ENCODE results near the gene MEA1. TPM values are rescaled to one million over a fixed set of nuclear protein-coding genes. Genes with fewer than 3 reads are reported as not detected.

The MEA1 gene
- total RNA-seq, 4 donors from 2014 or later = 21.7 to 54.2 (median 37.3) TPM

- H3K36me3 ChIP-seq = peaks cover 0 to 14% (median 4%) of the 10 kb centered on the region in 4 donors
- intact Hi-C loops (cut with DNase I; ENCODE audit: low total_unique reads) = no loop called here
- TF ChIP-seq EP300 (IDR thresholded peaks at IDR 0.05; ENCODE audit: low read depth) (no peak), POLR2AphosphoS5 (IDR thresholded peaks at IDR 0.05) (no peak), POLR2A (IDR thresholded peaks at IDR 0.05) (no peak)
- peak overlapping the region in 3 of 4 donors; percentile 90 to 94 (median 92) for H3K27ac ChIP-seq
- no peaks in the 10 kb centered on the region for H3K9me3 ChIP-seq
- no peaks in the 10 kb centered on the region for H3K27me3 ChIP-seq
- no peak overlapping the region for H3K4me3 ChIP-seq
- in situ Hi-C loops (cut with MboI; ENCODE audit: low pct_ligation_motif_present in 1 of 4, low pct_unique_long_range_greater_than_20kb in 1 of 4, low sequenced_read_pairs in 3 of 4) = no loop called here
- H3K4me1 ChIP-seq = peaks cover 25 to 41% (median 37%) of the 10 kb centered on the region in 4 donors
- 89 to 100% methylated on average over 1 to 3 of the region's 3 CpGs for WGBS, 2 donors (ENCODE audit: low coverage in 1 of 2)
- no peak for DNase-seq
Measured at GRCh38 chr6:43020052-43020705, 6.4 kb upstream of the MEA1 start.

- in situ Hi-C loops (cut with MboI; ENCODE audit: low pct_ligation_motif_present in 1 of 4, low pct_unique_long_range_greater_than_20kb in 1 of 4, low sequenced_read_pairs in 3 of 4) = no loop called here
- intact Hi-C loops (cut with DNase I; ENCODE audit: low total_unique reads) = no loop called here
- peaks cover 0 to 7% (median 2%) of the 10 kb centered on the region in 4 donors for H3K36me3 ChIP-seq
- H3K4me1 ChIP-seq = peaks cover 28 to 46% (median 45%) of the 10 kb centered on the region in 4 donors
- no peak overlapping the region for H3K27ac ChIP-seq
- TF ChIP-seq POLR2A (IDR thresholded peaks at IDR 0.05) (no peak), POLR2AphosphoS5 (IDR thresholded peaks at IDR 0.05) (no peak), CTCF (IDR thresholded peaks at IDR 0.05) (no peak), EP300 (IDR thresholded peaks at IDR 0.05; ENCODE audit: low read depth) (no peak)
- 87 to 100% methylated on average over 2 of the region's 2 CpGs for WGBS, 2 donors (ENCODE audit: low coverage in 1 of 2)
- H3K27me3 ChIP-seq = no peaks in the 10 kb centered on the region
- no peak overlapping the region for H3K4me3 ChIP-seq
- no peak for DNase-seq
- no peaks in the 10 kb centered on the region for H3K9me3 ChIP-seq
Measured at GRCh38 chr6:43019152-43019551, 5.4 kb upstream of the MEA1 start.

GRCh38 chr6:43016943-43017334 is 3.2 kb upstream of the MEA1 start:
- Histone ChIP-seq H3K27ac (no peak overlapping the region), H3K9me3 (no peaks in the 10 kb centered on the region), H3K4me3 (no peak overlapping the region), H3K4me1 (peaks cover 29 to 48% (median 42%) of the 10 kb centered on the region in 4 donors), H3K27me3 (no peaks in the 10 kb centered on the region), H3K36me3 (peaks cover 0 to 7% (median 2%) of the 10 kb centered on the region in 4 donors)
- intact Hi-C loops (cut with DNase I; ENCODE audit: low total_unique reads) = no loop called here
- WGBS, 2 donors (ENCODE audit: low coverage in 1 of 2) = 87% methylated on average over 12 of the region's 12 CpGs; no CpG with 5 or more reads in 1 of the 2 donors
- no peak for DNase-seq
- in situ Hi-C loops (cut with MboI; ENCODE audit: low pct_ligation_motif_present in 1 of 4, low pct_unique_long_range_greater_than_20kb in 1 of 4, low sequenced_read_pairs in 3 of 4) = no loop called here
- TF ChIP-seq EP300 (IDR thresholded peaks at IDR 0.05; ENCODE audit: low read depth) (no peak), POLR2AphosphoS5 (IDR thresholded peaks at IDR 0.05) (no peak), CTCF (IDR thresholded peaks at IDR 0.05) (no peak), POLR2A (IDR thresholded peaks at IDR 0.05) (no peak)

GRCh38 chr6:43016176-43016942 is 2.6 kb upstream of the MEA1 start:
- peaks cover 0 to 7% (median 2%) of the 10 kb centered on the region in 4 donors for H3K36me3 ChIP-seq
- no peak overlapping the region for H3K4me3 ChIP-seq
- H3K9me3 ChIP-seq = no peaks in the 10 kb centered on the region
- no peak overlapping the region for H3K27ac ChIP-seq
- 73% methylated on average over 7 of the region's 7 CpGs; no CpG with 5 or more reads in 1 of the 2 donors for WGBS, 2 donors (ENCODE audit: low coverage in 1 of 2)
- no peak for DNase-seq
- no peaks in the 10 kb centered on the region for H3K27me3 ChIP-seq
- in situ Hi-C loops (cut with MboI; ENCODE audit: low pct_ligation_motif_present in 1 of 4, low pct_unique_long_range_greater_than_20kb in 1 of 4, low sequenced_read_pairs in 3 of 4) = no loop called here
- TF ChIP-seq EP300 (IDR thresholded peaks at IDR 0.05; ENCODE audit: low read depth) (no peak), CTCF (IDR thresholded peaks at IDR 0.05) (no peak), POLR2AphosphoS5 (IDR thresholded peaks at IDR 0.05) (no peak)
- peaks cover 29 to 51% (median 42%) of the 10 kb centered on the region in 4 donors for H3K4me1 ChIP-seq
- intact Hi-C loops (cut with DNase I; ENCODE audit: low total_unique reads) = no loop called here

Measured in transverse colon (tissue), 4 donors.